GM23248 (cell line): ENCODE data around the gene METTL8.

Source experiments
- EZH2 ChIP-seq: fragments of 200-600 bp; sonication (generic); IDR thresholded peaks from 2 replicates; pipeline ENCODE4 v1.6.1; 2018; ENCODE audit warnings: antibody characterized with exemption, mild to moderate bottlenecking; ENCODE audit not compliant: insufficient read depth, poor library complexity, severe bottlenecking
- EZH2phosphoT487 ChIP-seq: fragments of 200-600 bp; sonication (generic); IDR thresholded peaks from 2 replicates; pipeline ENCODE4 v1.6.1; 2018; ENCODE audit warnings: antibody characterized with exemption, moderate library complexity, mild to moderate bottlenecking, low read depth; ENCODE audit not compliant: insufficient read depth

DNA sequence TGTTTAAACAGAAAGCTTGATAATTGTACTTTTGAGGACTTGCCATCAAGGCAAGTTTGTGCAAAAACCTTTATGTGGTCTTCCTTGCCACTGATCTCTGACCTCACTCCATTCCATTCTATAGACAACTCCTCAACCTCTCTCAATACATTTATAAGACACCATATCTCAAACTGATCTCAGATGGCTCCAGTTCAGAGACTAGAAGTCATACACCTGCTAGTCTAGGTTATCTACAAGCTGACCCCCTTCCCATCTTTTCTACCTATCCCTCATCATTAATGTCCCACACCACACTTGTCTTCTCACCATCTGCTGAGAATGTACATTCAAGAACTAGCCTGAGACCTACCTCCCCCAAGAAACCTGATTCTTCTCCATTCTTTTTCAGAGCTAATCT is 113.1 kb downstream of the METTL8 start:
- TF ChIP-seq EZH2 (no peak), EZH2phosphoT487 (no peak)
